Fibroblast of lung (primary cell): ENCODE results near the gene TNFAIP8L1. TPM values are rescaled to one million over a fixed set of nuclear protein-coding genes. Genes with fewer than 3 reads are reported as not detected.

Experiments
- DNase-seq, 2 donors: peaks; one replicate each; pipeline versions ENCODE4 v3.0.0 to v3.0.0-alpha.2; 2010; ENCODE audit warnings: low read depth in 2 of 2
- H2AFZ ChIP-seq: 2 replicates; pipeline ENCODE4 v1.5.1; 2012; ENCODE audit warnings: low read length, control low read depth, inconsistent platforms
- H3K27ac ChIP-seq: 2 replicates; pipeline ENCODE4 v1.5.1; 2011; ENCODE audit warnings: low read length, control low read depth; ENCODE audit not compliant: insufficient read depth
- H3K27me3 ChIP-seq: 2 replicates; pipeline ENCODE4 v1.5.1; 2011; ENCODE audit warnings: mild to moderate bottlenecking, low read length; ENCODE audit not compliant: control insufficient read depth, insufficient read depth
- H3K36me3 ChIP-seq: 2 replicates; pipeline ENCODE4 v1.5.1; 2011; ENCODE audit warnings: low read length; ENCODE audit not compliant: control insufficient read depth, insufficient read depth
- H3K4me1 ChIP-seq: 2 replicates; pipeline ENCODE4 v1.5.1; 2011; ENCODE audit warnings: low read length; ENCODE audit not compliant: control insufficient read depth, insufficient read depth; ENCODE audit errors: extremely low read depth
- H3K4me2 ChIP-seq: 2 replicates; pipeline ENCODE4 v1.5.1; 2011; ENCODE audit warnings: low read length, control low read depth; ENCODE audit not compliant: insufficient read depth; ENCODE audit errors: extremely low read depth
- H3K4me3 ChIP-seq, 4 experiments: fragments of 200-600 bp in 1 of 4; sonication (generic) in 1 of 4; replicated peaks in 1 of 4; 2 replicates each; pipeline ENCODE4 v1.5.1; 2011 to 2016; ENCODE audit warnings: low read length in 4 of 4, low read depth in 3 of 4, mild to moderate bottlenecking in 3 of 4, control low read depth in 2 of 4, inconsistent platforms in 1 of 4, mixed read lengths in 1 of 4; ENCODE audit not compliant: insufficient read depth in 1 of 4; ENCODE audit errors: control extremely low read depth in 1 of 4
- H3K79me2 ChIP-seq: 2 replicates; pipeline ENCODE4 v1.5.1; 2012; ENCODE audit warnings: mild to moderate bottlenecking, low read length, inconsistent platforms; ENCODE audit not compliant: control insufficient read depth, insufficient read depth
- H3K9ac ChIP-seq: 2 replicates; pipeline ENCODE4 v1.5.1; 2011; ENCODE audit warnings: mild to moderate bottlenecking, low read length, control low read depth; ENCODE audit not compliant: insufficient read depth
- H3K9me3 ChIP-seq: 2 replicates; pipeline ENCODE4 v1.5.1; 2012; ENCODE audit warnings: low read depth, low read length; ENCODE audit not compliant: control insufficient read depth, insufficient read depth
- H4K20me1 ChIP-seq: 2 replicates; pipeline ENCODE4 v1.5.1; 2011; ENCODE audit warnings: low read length; ENCODE audit not compliant: control insufficient read depth, insufficient read depth; ENCODE audit errors: extremely low read depth
- EZH2 ChIP-seq: IDR thresholded peaks from 2 replicates; pipeline ENCODE4 v1.5.1; 2012; ENCODE audit warnings: low read length, control low read depth, mild to moderate bottlenecking; ENCODE audit errors: missing control alignments
- polyA plus RNA-seq, 2 donors: library from polyadenylated mRNA; depleted of rRNA in 1 of 2; stranded (reverse) in 1 of 2; unstranded in 1 of 2; fragments of >200 nt; gene quantifications; 2 replicates each; pipeline ENCODE4 v1.2.1, GENCODE V29; 2011 to 2012; ENCODE audit warnings: missing spikeins in 1 of 2
- total RNA-seq: library from RNA; depleted of rRNA; stranded (reverse); fragments of >200 nt; gene quantifications from 2 replicates; pipeline ENCODE4 v1.2.1, GENCODE V29; 2014
- TF ChIP-seq, protein P1 (sequence below), 2 donors: IDR thresholded peaks in 1 of 2; conservative IDR thresholded peaks in 1 of 2; 1 replicate in 1 of 2; 2 replicates in 1 of 2; pipeline ENCODE4 v1.5.1; 2011 to 2012; ENCODE audit warnings: low read length in 2 of 2, control low read depth in 1 of 2, inconsistent platforms in 1 of 2, low read depth in 1 of 2, mild to moderate bottlenecking in 1 of 2

TNFAIP8L1 gene
- total and polyA plus RNA-seq, 2 donors (not counting 1 experiment from before 2014, with no cell fraction given): 2.3 to 4.0 TPM

- H2AFZ ChIP-seq: no peak overlapping the region
- H3K9me3 ChIP-seq: no peaks in the 10 kb centered on the region
- H3K79me2 ChIP-seq: no peaks in the 10 kb centered on the region
- no peaks in the 10 kb centered on the region for H3K27me3 ChIP-seq
- no peaks in the 10 kb centered on the region for H4K20me1 ChIP-seq
- peaks cover 50% of the 10 kb centered on the region for H3K36me3 ChIP-seq
- no peak overlapping the region for H3K4me3 ChIP-seq
- DNase-seq: no peak
- no peak overlapping the region for H3K9ac ChIP-seq
- H3K4me1 ChIP-seq: peaks cover 3% of the 10 kb centered on the region
- no peak overlapping the region for H3K27ac ChIP-seq
- TF ChIP-seq, protein P1, sequence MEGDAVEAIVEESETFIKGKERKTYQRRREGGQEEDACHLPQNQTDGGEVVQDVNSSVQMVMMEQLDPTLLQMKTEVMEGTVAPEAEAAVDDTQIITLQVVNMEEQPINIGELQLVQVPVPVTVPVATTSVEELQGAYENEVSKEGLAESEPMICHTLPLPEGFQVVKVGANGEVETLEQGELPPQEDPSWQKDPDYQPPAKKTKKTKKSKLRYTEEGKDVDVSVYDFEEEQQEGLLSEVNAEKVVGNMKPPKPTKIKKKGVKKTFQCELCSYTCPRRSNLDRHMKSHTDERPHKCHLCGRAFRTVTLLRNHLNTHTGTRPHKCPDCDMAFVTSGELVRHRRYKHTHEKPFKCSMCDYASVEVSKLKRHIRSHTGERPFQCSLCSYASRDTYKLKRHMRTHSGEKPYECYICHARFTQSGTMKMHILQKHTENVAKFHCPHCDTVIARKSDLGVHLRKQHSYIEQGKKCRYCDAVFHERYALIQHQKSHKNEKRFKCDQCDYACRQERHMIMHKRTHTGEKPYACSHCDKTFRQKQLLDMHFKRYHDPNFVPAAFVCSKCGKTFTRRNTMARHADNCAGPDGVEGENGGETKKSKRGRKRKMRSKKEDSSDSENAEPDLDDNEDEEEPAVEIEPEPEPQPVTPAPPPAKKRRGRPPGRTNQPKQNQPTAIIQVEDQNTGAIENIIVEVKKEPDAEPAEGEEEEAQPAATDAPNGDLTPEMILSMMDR (conservative IDR thresholded peaks at IDR 0.05 in 1 of 2, IDR thresholded peaks at IDR 0.05 in 1 of 2; ENCODE audit: low read depth in 1 of 2, low read length in 2 of 2): no peak
- no peak for TF ChIP-seq EZH2
- no peak overlapping the region for H3K4me2 ChIP-seq
These were observed 52.1 kb downstream of the TNFAIP8L1 start for GRCh38 chr19:4691373-4691772.

GRCh38 chr19:4692251-4693077 is 53.1 kb downstream of the TNFAIP8L1 start:
- H3K4me2 ChIP-seq: no peak overlapping the region
- H3K4me1 ChIP-seq: peaks cover 9% of the 10 kb centered on the region
- H2AFZ ChIP-seq: no peak overlapping the region
- no peak for DNase-seq
- no peaks in the 10 kb centered on the region for H4K20me1 ChIP-seq
- H3K27me3 ChIP-seq: no peaks in the 10 kb centered on the region
- H3K79me2 ChIP-seq: no peaks in the 10 kb centered on the region
- H3K9me3 ChIP-seq: no peaks in the 10 kb centered on the region
- TF ChIP-seq, protein P1 (conservative IDR thresholded peaks at IDR 0.05 in 1 of 2, IDR thresholded peaks at IDR 0.05 in 1 of 2; ENCODE audit: low read depth in 1 of 2, low read length in 2 of 2): no peak
- no peak for TF ChIP-seq EZH2
- no peak overlapping the region for H3K9ac ChIP-seq
- no peak overlapping the region for H3K4me3 ChIP-seq
- H3K36me3 ChIP-seq: peaks cover 44% of the 10 kb centered on the region
- H3K27ac ChIP-seq: no peak overlapping the region

GRCh38 chr19:4693078-4693350 is 53.7 kb downstream of the TNFAIP8L1 start:
- H3K9me3 ChIP-seq: no peaks in the 10 kb centered on the region
- H3K9ac ChIP-seq: no peak overlapping the region
- no peak for DNase-seq
- H3K79me2 ChIP-seq: no peaks in the 10 kb centered on the region
- H4K20me1 ChIP-seq: no peaks in the 10 kb centered on the region
- H3K27ac ChIP-seq: no peak overlapping the region
- no peak overlapping the region for H3K4me3 ChIP-seq
- H3K4me2 ChIP-seq: no peak overlapping the region
- H2AFZ ChIP-seq: no peak overlapping the region
- peaks cover 9% of the 10 kb centered on the region for H3K4me1 ChIP-seq
- H3K27me3 ChIP-seq: no peaks in the 10 kb centered on the region
- H3K36me3 ChIP-seq: peaks cover 43% of the 10 kb centered on the region
- TF ChIP-seq, protein P1 (conservative IDR thresholded peaks at IDR 0.05 in 1 of 2, IDR thresholded peaks at IDR 0.05 in 1 of 2; ENCODE audit: low read depth in 1 of 2, low read length in 2 of 2): no peak
- no peak for TF ChIP-seq EZH2
